HG03108 (cell line): Measurements from ENCODE around the gene LRRN4CL.
"Not testable (repeated sequence)": the region's sequence is repeated elsewhere in the genome, so short reads cannot be mapped to it uniquely, and the experiment has no call there.

ENCODE experiments used
- ATAC-seq: cut with Tn5 transposase; IDR thresholded peaks from one replicate; pipeline ENCODE4 v1.9.1; 2021; ENCODE audit warnings: moderate library complexity; ENCODE audit not compliant: unreplicated experiment

LRRN4CL gene

GRCh38 chr11:62689421-62690183 is at the start of gene LRRN4CL:
Gene LRRN4CL, minus strand, starts transcription at chr11:62689530. Its CDS starts 1,022 bp downstream, at chr11:62688508.
- ATAC-seq: no peak

GRCh38 chr11:62737196-62737595 is 47.9 kb upstream of the LRRN4CL start:
- ATAC-seq: no peak

GRCh38 chr11:62732830-62733229 is 43.5 kb upstream of the LRRN4CL start:
- no peak for ATAC-seq

- ATAC-seq: not testable (repeated sequence)
These were observed 40.7 kb upstream of the LRRN4CL start for GRCh38 chr11:62730076-62730475.

GRCh38 chr11:62728171-62728988 is 39.0 kb upstream of the LRRN4CL start, which contains the start of gene TTC9C:
Gene TTC9C, plus strand, starts transcription at chr11:62728486. Its CDS starts 363 bp downstream, at chr11:62728849.
- peak; percentile 18 for ATAC-seq

- peak; percentile 38 for ATAC-seq
These were observed 38.5 kb upstream of the LRRN4CL start for GRCh38 chr11:62727872-62728170.

- peak; percentile 62 for ATAC-seq
These were observed 38.0 kb upstream of the LRRN4CL start, which contains the start of gene HNRNPUL2 for GRCh38 chr11:62727165-62727871. Gene HNRNPUL2, minus strand, starts transcription at chr11:62727457. Its CDS starts 301 bp downstream, at chr11:62727156.

- no peak for ATAC-seq
These were observed 37.5 kb upstream of the LRRN4CL start for GRCh38 chr11:62726915-62727164.

- peak; percentile 2 for ATAC-seq
These were observed 37.0 kb upstream of the LRRN4CL start for GRCh38 chr11:62726156-62726914.

- no peak for ATAC-seq
These were observed 36.3 kb upstream of the LRRN4CL start for GRCh38 chr11:62725646-62726045.

GRCh38 chr11:62724171-62724570 is 34.8 kb upstream of the LRRN4CL start:
- no peak for ATAC-seq

- ATAC-seq: no peak
These were observed 32.7 kb upstream of the LRRN4CL start for GRCh38 chr11:62721994-62722393.

GRCh38 chr11:62719302-62719978 is 30.1 kb upstream of the LRRN4CL start:
- ATAC-seq: no peak

- no peak for ATAC-seq
These were observed 27.5 kb upstream of the LRRN4CL start for GRCh38 chr11:62716816-62717215.

GRCh38 chr11:62716206-62716605 is 26.9 kb upstream of the LRRN4CL start:
- no peak for ATAC-seq

- no peak for ATAC-seq
These were observed 26.1 kb upstream of the LRRN4CL start for GRCh38 chr11:62715150-62716130.

GRCh38 chr11:62713343-62713742 is 24.0 kb upstream of the LRRN4CL start:
- ATAC-seq: no peak

- no peak for ATAC-seq
These were observed 23.5 kb upstream of the LRRN4CL start for GRCh38 chr11:62712861-62713260.

GRCh38 chr11:62712276-62712812 is 23.0 kb upstream of the LRRN4CL start:
- ATAC-seq: no peak
